HG03520 (cell line): ENCODE measurements around the gene TOGARAM2.

ENCODE experiments used
- ATAC-seq: cut with Tn5 transposase; IDR thresholded peaks from one replicate; pipeline ENCODE4 v1.9.1; 2021; ENCODE audit warnings: mild to moderate bottlenecking, moderate library complexity; ENCODE audit not compliant: unreplicated experiment

TOGARAM2 gene

GRCh38 chr2:29051730-29052129, 70.6 kb downstream of the TOGARAM2 start:
- ATAC-seq: no peak

GRCh38 chr2:29052807-29053206, 71.7 kb downstream of the TOGARAM2 start:
- ATAC-seq: no peak

GRCh38 chr2:29053223-29053622, 72.1 kb downstream of the TOGARAM2 start:
- no peak for ATAC-seq

- ATAC-seq: no peak
Measured at GRCh38 chr2:29053670-29054400, 72.7 kb downstream of the TOGARAM2 start.

- no peak for ATAC-seq
Measured at GRCh38 chr2:29054430-29054829, 73.3 kb downstream of the TOGARAM2 start.

GRCh38 chr2:29055601-29056000, 74.5 kb downstream of the TOGARAM2 start:
- ATAC-seq: no peak

- no peak for ATAC-seq
Measured at GRCh38 chr2:29056452-29056851, 75.4 kb downstream of the TOGARAM2 start.

- ATAC-seq: no peak
Measured at GRCh38 chr2:29057006-29057405, 75.9 kb downstream of the TOGARAM2 start.

- ATAC-seq: no peak
Measured at GRCh38 chr2:29059624-29060023, 78.5 kb downstream of the TOGARAM2 start.

GRCh38 chr2:29060441-29060840, 79.3 kb downstream of the TOGARAM2 start:
- no peak for ATAC-seq

- ATAC-seq: no peak
Measured at GRCh38 chr2:29061176-29061575, 80.1 kb downstream of the TOGARAM2 start.

- no peak for ATAC-seq
Measured at GRCh38 chr2:29061616-29062015, 80.5 kb downstream of the TOGARAM2 start.

- no peak for ATAC-seq
Measured at GRCh38 chr2:29062371-29062770, 81.3 kb downstream of the TOGARAM2 start.

- ATAC-seq: no peak
Measured at GRCh38 chr2:29063056-29063455, 82.0 kb downstream of the TOGARAM2 start.

GRCh38 chr2:29063646-29064345, 82.7 kb downstream of the TOGARAM2 start:
- ATAC-seq: no peak

GRCh38 chr2:29064346-29064715, 83.2 kb downstream of the TOGARAM2 start:
- no peak for ATAC-seq

GRCh38 chr2:29064746-29065067, 83.6 kb downstream of the TOGARAM2 start:
- ATAC-seq: no peak

GRCh38 chr2:29065068-29065811, 84.1 kb downstream of the TOGARAM2 start:
- no peak for ATAC-seq

GRCh38 chr2:29066271-29066860, 85.3 kb downstream of the TOGARAM2 start:
- no peak for ATAC-seq

GRCh38 chr2:29066997-29067605, 86.0 kb downstream of the TOGARAM2 start:
- ATAC-seq: no peak

GRCh38 chr2:29068513-29068912, 87.4 kb downstream of the TOGARAM2 start:
- no peak for ATAC-seq
